Measurements from ENCODE around the gene RNF138.
"Not testable (repeated sequence)": the region's sequence is repeated elsewhere in the genome, so short reads cannot be mapped to it uniquely, and the experiment has no call there.

RNF138 gene

DNA sequence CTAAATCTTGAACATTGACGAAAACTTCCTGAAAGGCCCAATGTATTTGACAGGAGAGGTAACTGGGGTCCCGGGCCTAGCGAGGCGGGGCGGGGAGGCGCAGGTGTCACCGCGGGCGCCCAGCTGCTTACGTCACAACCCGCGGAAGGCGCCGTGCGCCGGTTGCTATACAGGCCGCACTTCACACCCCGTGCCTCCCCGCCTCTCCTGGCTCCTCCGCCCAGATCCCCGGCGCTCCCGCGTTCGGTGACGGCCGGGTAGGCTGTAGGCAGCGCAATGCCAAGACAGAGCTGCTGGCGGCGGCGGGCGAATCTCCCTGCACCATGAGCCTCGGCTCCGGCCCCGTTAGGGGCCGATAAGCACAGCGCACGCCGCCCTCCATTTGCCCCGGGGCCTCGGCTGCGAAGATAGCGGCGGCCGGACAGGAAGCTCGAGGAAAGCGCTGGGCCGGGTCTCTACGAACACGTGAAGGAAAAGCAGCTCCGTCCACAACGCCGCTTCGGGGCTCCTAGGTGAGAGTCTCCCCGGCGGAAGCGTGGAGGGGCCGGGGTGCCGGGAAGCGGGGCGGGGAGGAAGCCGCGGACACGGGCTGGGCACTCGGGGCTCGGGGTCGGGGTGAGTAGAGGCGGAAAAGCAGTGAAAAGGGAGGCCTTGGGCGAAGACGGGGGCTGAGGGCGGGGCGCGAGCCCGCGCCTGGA, at the start of gene RNF138:
RNF138 (plus strand) TSS at position 151 of the 698 bp plus-strand sequence. CDS start 903 bp downstream, outside the sequence.
- DNase-seq (ENCODE audit: low read depth in 2 of 2): peak; percentile 62 to 76

DNA sequence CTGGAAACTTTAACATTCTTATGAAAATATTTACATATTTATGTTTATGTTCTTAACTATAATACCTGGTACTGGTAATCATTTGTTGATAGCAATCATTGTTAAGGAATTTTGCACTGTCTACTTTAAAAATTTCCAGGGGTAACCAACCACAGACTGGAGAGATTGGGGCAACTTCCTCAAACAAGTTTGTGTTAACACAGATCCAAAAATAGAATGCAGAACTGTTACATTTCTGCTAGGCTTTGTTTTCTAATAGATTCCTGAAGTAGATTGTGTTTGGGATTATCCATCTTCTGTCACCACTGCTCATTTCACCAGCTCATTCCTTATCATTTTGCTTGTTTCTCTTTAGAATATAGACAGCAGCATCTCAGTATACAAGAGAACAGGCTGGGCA, 49.3 kb upstream of the RNF138 start:
- DNase-seq (ENCODE audit: low read depth in 2 of 2): no peak

DNA sequence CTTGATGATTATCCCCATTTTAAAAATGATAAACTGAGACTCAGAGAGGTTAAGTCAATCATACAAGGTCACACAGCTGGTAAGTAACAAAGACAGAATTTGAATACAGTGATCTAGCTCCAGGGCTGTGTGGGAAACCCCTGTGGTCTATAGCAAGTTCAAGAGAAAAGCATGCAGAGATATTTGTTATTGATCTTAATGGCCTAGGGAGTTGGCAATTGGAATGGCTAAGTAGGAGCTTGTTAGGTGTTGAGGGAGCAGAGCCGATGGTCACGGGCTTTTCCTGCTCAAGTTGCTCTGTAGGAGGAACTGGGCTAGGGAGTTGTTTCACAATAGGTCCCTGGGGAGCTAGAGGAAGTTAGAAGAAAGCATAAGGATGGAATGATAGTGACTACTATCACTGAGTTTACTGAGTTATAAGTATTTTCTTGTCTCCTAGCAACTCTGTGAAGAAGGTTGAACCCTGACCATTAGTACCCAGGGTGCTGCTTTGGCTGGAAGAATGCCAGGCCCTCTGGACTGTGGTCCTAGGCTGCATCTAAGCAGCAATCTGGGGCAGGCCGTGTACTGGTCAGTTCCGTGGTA, 43.1 kb upstream of the RNF138 start:
- no peak for DNase-seq (ENCODE audit: low read depth in 2 of 2)

DNA sequence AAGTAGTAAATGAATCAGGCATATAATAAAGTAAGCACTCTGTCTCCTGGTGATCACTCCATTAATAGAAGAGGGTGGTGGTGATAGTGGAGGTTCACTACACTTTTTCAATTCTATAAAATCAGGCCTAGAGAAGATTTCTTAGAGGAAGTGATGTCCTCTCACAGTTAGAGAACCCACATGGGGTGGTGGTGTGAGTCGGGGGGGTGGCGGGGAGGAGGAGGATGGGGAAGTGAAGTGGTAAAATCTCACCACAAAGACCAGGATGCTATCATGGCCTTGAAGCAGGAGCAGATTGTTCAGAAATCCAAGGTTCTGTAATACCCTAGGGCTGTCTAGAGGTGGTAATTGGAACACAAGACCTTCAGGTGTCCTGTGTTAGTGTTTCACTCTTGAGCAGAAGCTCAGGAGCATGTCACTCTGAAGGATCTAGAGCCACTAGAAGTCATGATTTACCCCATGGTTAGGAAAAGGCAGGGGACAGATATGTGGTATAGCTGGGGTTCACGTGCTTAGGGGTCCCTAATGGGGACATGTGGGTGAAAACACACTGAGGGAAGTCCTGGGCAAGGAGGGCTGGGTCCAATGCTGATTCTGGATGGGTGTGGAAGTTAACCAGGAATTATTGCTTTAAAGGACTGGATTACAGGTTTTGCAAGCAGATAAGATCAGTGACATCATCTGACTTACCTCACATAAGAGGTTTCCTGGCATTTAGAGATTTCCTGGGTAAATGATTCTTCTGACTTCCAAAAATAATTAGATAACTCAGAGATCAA, 42.1 kb upstream of the RNF138 start:
- DNase-seq (ENCODE audit: low read depth in 2 of 2): peak; percentile 10 to 13

DNA sequence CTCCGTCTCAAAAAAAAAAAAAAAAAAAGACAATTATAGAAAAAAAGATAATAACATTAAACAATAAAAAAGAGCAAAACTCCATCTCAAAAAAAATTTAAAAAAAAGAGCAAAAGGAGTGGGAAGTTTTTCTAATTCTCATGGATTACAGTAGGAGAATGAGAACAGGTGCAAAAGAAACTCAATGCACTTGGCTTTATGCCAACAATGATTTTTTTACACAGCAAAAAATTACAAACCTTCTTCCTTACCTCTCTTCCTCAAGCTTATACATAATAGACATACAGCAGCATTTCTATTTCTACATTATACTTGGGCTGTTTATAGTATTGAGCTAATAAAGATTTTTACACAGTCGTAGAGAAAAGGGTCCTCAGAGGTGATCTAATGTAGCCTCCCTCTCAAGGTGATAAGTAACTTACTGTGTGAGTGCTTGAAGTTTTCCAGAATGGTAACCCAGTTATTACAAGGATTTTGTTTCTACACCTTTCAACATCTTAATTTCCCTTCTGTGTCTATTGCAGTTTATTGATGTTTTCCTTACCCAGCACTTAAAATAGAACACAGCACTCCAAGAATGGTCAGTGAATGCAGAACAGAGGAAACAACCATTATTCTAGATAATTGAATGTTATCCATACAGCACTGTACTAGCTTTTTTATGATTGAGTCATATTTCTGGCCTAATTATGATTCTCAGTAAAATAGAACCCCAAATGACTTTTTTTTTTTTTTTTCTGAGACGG, 34.9 kb upstream of the RNF138 start:
- DNase-seq (ENCODE audit: low read depth in 2 of 2): no peak

- no peak for DNase-seq (ENCODE audit: low read depth in 2 of 2)
Observed at GRCh38 chr18:32057624-32058165, 34.0 kb upstream of the RNF138 start.

GRCh38 chr18:32060026-32060425, 31.6 kb upstream of the RNF138 start:
- DNase-seq (ENCODE audit: low read depth in 2 of 2): no peak

- DNase-seq (ENCODE audit: low read depth in 2 of 2): no peak
Observed at GRCh38 chr18:32067375-32068167, 24.1 kb upstream of the RNF138 start.

- no peak for DNase-seq (ENCODE audit: low read depth in 2 of 2)
Observed at GRCh38 chr18:32072321-32072720, 19.4 kb upstream of the RNF138 start.

DNA sequence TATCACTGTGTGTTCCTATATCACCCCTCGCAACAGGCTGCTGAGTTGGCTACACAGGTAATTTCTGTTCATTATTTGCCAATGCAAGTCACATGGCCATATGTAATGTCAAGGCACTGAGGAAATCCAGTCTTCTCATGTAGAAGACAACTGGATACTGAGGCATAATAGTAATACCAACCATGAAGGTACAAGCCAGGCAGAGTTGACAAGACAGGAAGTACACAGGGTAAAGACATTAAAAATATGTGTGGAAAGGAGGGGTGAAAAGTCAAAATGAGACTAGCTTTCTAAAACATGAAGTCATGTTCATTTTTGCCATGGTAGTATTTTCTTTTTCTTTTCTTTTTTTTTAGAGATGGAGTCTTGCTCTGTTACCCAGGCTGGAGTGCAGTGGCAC, 17.5 kb upstream of the RNF138 start:
- DNase-seq (ENCODE audit: low read depth in 2 of 2): no peak

DNA sequence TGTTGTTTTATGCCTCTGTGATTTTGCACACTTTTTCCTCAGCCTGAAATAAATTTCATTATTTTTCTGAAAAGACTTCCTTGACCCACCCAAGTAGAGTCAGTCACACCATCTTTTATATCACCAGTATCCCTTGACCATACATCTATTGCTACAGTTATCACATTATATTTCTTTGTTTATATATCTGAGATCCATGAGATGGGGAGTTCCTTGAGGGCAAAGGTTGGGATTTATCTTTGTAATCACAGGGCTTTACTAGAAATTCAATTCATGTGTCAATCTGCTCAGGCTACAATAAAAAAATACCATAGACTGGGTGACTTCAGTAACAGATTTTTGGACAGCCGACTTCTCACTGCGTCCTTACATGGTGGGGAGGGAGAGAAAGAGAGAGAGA, 12.8 kb upstream of the RNF138 start:
- no peak for DNase-seq (ENCODE audit: low read depth in 2 of 2)

DNA sequence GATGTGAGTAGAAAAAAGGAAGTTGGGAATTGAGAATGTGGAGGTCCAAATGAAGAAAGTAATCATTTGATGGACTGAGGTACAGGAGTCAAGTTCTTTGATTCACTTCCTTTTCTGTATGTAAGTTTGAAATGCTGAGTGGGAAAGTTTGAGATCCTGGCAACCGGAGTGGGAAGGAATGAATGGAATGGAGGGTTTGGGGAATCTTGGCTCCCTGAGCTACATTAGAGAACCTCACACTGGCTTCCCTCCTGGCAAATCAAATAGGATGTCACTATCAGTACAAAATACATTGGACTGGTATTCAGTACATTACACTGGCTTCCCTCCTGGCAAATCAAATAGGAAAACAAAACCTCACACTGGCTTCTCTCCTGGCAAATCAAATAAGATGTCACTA, 9.8 kb upstream of the RNF138 start:
- DNase-seq (ENCODE audit: low read depth in 2 of 2): no peak

GRCh38 chr18:32083781-32084180, 7.9 kb upstream of the RNF138 start:
- DNase-seq (ENCODE audit: low read depth in 2 of 2): no peak

GRCh38 chr18:32086881-32087280, 4.8 kb upstream of the RNF138 start:
- no peak for DNase-seq (ENCODE audit: low read depth in 2 of 2)

- DNase-seq (ENCODE audit: low read depth in 2 of 2): not testable (repeated sequence)
Observed at GRCh38 chr18:32090831-32091230, 843 bp upstream of the RNF138 start.

DNA sequence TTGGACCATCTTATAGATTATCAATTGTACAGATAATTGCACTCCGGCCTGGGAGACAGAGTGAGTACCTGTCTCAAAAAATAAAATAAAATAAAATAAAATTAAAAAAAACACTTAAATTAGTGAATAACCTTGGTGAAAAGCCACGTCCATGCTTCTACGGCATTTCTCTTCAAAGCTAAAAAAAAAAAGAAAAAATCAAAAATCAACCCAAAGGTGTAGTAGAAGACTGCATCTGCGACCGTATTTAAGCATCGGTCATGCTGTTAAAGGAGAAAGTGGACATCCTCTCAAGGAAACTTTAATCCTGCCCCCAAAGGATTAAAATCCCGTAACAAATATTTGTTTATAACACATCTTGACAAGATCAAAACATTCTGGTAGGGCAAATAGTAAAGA, 350 bp upstream of the RNF138 start:
- no peak for DNase-seq (ENCODE audit: low read depth in 2 of 2)

GRCh38 chr18:32092422-32093101, 888 bp downstream of the RNF138 start:
- peak; percentile 99 for DNase-seq (ENCODE audit: low read depth in 2 of 2)

GRCh38 chr18:32093102-32093511, 1.4 kb downstream of the RNF138 start:
- peak; percentile 2 to 8 for DNase-seq (ENCODE audit: low read depth in 2 of 2)

DNA sequence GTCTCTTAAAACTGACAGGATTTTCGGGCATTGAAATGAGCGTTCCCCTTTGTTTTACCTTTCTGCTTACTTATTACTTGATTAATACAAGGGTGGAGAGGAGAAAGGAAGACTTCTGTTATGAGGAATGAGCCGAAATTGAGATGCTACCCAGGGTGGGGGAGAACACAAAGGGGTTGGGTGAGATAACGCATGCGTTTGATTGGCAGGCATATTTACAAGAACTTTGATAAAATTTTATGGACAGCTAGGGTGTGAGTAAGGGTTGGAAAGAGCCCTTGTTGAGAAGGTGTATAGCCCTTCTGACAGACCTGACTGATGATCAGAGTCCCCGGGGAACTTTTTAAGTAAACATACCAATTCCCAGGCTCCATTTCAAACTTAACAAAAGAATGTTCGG, 1.8 kb downstream of the RNF138 start:
- DNase-seq (ENCODE audit: low read depth in 2 of 2): no peak

DNA sequence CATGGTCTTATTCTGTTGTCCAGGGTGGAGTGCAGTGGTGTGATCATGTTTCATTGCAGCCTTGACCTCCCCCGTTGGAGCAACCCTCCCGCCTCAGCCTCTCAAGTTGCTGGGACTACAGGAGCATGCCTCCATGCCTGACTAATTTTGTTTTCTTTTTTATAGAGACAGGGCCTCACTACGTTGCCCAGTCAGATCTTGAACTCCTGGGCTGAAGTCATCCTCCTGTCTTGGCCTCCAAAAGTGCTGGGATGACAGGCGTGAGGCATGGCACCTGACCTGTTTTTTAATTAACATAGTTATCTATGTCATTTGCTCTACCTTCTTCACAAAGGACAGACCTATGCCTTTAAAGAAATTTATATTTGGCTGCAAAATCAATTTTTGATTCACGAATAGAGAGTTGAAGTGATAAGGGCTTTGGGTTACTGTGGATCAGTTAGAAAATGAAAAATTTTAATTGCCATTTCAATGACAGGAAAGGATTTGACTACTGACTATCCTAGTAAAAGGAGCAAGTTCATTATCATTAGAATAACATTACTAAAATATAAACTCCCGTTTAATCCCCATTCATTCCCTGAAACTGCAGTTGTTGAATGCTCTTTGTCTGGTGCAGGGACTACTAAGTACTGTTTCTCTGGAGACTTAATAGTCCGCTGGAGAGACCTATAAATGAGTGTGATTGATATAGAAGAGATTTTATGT, 3.7 kb downstream of the RNF138 start:
- DNase-seq (ENCODE audit: low read depth in 2 of 2): no peak

Measured in activated CD8-positive, alpha-beta memory T cell treated with anti-CD3 and anti-CD28 coated beads for 4 hours (primary cell).